Measurements from ENCODE around the gene SMYD5. TPM values are rescaled to one million over a fixed set of nuclear protein-coding genes. Genes with fewer than 3 reads are reported as not detected.

Gene SMYD5
- total RNA-seq, 1 donor from 2014 or later = 10.1 TPM

GRCh38 chr2:73244580-73244979 lies 30.5 kb downstream of the SMYD5 start:
- Histone ChIP-seq H3K36me3 (peaks cover 76 to 94% of the 10 kb centered on the region in 2 donors), H3K4me1 (no peaks in the 10 kb centered on the region), H3K4me3 (no peak overlapping the region), H3K9me3 (no peaks in the 10 kb centered on the region), H3K27me3 (no peaks in the 10 kb centered on the region), H3K27ac (no peak overlapping the region)
- intact Hi-C loops (cut with DNase I) = no loop called here
- DNase-seq (ENCODE audit: low spot score in 2 of 2) = no peak
- no peak for TF ChIP-seq CTCF (IDR thresholded peaks at IDR 0.05)

- DNase-seq (ENCODE audit: low spot score in 2 of 2) = no peak
- no peak overlapping the region for H3K27ac ChIP-seq
- H3K4me1 ChIP-seq = no peaks in the 10 kb centered on the region
- no peak for TF ChIP-seq CTCF (IDR thresholded peaks at IDR 0.05)
- H3K36me3 ChIP-seq = peaks cover 89 to 94% of the 10 kb centered on the region in 2 donors
- no peaks in the 10 kb centered on the region for H3K27me3 ChIP-seq
- H3K4me3 ChIP-seq = no peak overlapping the region
- H3K9me3 ChIP-seq = no peaks in the 10 kb centered on the region
- intact Hi-C loops (cut with DNase I) = no loop called here
These were observed 32.8 kb downstream of the SMYD5 start for GRCh38 chr2:73246850-73247249.

GRCh38 chr2:73249636-73250035 lies 35.6 kb downstream of the SMYD5 start:
- intact Hi-C loops (cut with DNase I) = no loop called here
- H3K36me3 ChIP-seq = peaks cover 93 to 100% of the 10 kb centered on the region in 2 donors
- H3K4me3 ChIP-seq = no peak overlapping the region
- TF ChIP-seq CTCF (IDR thresholded peaks at IDR 0.05) = no peak
- H3K27ac ChIP-seq = no peak overlapping the region
- no peaks in the 10 kb centered on the region for H3K4me1 ChIP-seq
- H3K9me3 ChIP-seq = no peaks in the 10 kb centered on the region
- no peaks in the 10 kb centered on the region for H3K27me3 ChIP-seq
- peak in 1 of 2 donors; percentile 54 for DNase-seq (ENCODE audit: low spot score in 2 of 2)

GRCh38 chr2:73250872-73251846 lies 37.1 kb downstream of the SMYD5 start:
- intact Hi-C loops (cut with DNase I) = no loop called here
- H3K27ac ChIP-seq = no peak overlapping the region
- no peaks in the 10 kb centered on the region for H3K9me3 ChIP-seq
- H3K4me1 ChIP-seq = no peaks in the 10 kb centered on the region
- DNase-seq (ENCODE audit: low spot score in 2 of 2) = no peak
- no peak overlapping the region for H3K4me3 ChIP-seq
- no peaks in the 10 kb centered on the region for H3K27me3 ChIP-seq
- no peak for TF ChIP-seq CTCF (IDR thresholded peaks at IDR 0.05)
- H3K36me3 ChIP-seq = peaks cover 80 to 85% of the 10 kb centered on the region in 2 donors

- Histone ChIP-seq H3K4me1 (no peaks in the 10 kb centered on the region), H3K36me3 (peaks cover 68 to 72% of the 10 kb centered on the region in 2 donors), H3K27ac (no peak overlapping the region), H3K9me3 (no peaks in the 10 kb centered on the region), H3K27me3 (no peaks in the 10 kb centered on the region), H3K4me3 (no peak overlapping the region)
- TF ChIP-seq CTCF (IDR thresholded peaks at IDR 0.05) = no peak
- no peak for DNase-seq (ENCODE audit: low spot score in 2 of 2)
- intact Hi-C loops (cut with DNase I) = no loop called here
These were observed 38.4 kb downstream of the SMYD5 start for GRCh38 chr2:73252238-73253027.
